Measurements from ENCODE around the gene HHEX. TPM values are rescaled to one million over a fixed set of nuclear protein-coding genes. Genes with fewer than 3 reads are reported as not detected.

Gene HHEX
- total and polyA plus RNA-seq, 4 donors: 16.2 to 42.2 (median 34.2) TPM

DNA sequence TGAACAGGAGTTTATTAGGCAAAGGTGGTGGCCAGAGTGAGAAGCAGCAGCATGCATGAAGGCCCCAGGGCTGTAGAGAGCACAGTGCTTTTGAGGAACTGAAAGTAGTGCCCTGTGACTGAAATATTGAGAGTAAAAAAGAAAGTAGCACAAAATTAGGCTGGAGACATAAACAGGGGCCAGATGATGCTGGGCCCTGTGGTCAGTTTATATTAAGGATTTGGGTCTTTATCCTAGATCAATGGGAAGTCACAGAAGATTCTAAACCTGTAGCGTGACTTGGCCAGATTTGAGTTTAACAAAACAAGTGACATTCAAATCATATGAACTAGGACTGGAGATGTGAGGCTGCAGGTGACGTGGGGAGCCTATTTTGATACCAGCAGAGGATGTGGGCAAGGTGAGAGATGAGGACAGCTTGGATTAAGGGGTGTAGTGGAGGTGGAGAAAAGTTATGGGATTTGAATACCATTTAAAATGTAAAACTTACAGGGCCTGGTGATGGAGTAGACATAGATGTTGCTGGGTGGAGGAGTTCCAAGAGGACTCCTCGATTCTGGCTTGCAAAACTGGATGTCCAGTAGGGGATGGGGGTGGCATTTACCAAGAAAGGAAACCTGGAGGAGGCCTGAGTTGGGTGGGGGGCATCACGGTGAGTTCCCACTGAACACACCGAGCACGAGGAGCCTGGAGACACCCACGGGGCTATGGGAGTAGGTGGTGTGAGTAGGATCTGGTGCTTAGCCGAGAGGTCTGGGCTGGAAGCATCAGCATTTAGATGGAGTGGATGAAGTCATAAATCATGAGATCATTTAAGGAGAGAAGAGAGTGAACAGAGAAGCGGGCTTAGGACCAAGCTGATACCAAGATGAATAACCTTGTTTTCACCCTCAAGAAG lies 52.8 kb downstream of the HHEX start:
- H3K4me3 ChIP-seq (ENCODE audit: low read depth in 1 of 3, low read length in 3 of 3): no peak overlapping the region
- no peak overlapping the region for H3K27ac ChIP-seq (ENCODE audit: low read depth in 1 of 2, low read length in 2 of 2)
- 88% methylated on average over 9 of the region's 9 CpGs for WGBS
- H3K9ac ChIP-seq (ENCODE audit: low read depth in 1 of 2, low read length in 2 of 2): no peak overlapping the region
- no peaks in the 10 kb centered on the region for H3K36me3 ChIP-seq (ENCODE audit: control insufficient read depth in 4 of 4, insufficient read depth in 3 of 4, low read depth in 1 of 4, low read length in 3 of 4)
- DNase-seq (ENCODE audit: low spot score): no peak
- TF ChIP-seq TAF1 (conservative IDR thresholded peaks at IDR 0.05): no peak
- TF ChIP-seq JUND (IDR thresholded peaks at IDR 0.05): no peak
- TF ChIP-seq RXRA (IDR thresholded peaks at IDR 0.05): no peak
- no peak for TF ChIP-seq HNF4A (conservative IDR thresholded peaks at IDR 0.05)
- TF ChIP-seq EGR1 (IDR thresholded peaks at IDR 0.05; ENCODE audit: low read depth in 2 of 2): no peak
- TF ChIP-seq, protein P1, sequence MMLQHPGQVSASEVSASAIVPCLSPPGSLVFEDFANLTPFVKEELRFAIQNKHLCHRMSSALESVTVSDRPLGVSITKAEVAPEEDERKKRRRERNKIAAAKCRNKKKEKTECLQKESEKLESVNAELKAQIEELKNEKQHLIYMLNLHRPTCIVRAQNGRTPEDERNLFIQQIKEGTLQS (IDR thresholded peaks at IDR 0.05): no peak
- no peak for TF ChIP-seq RAD21 (IDR thresholded peaks at IDR 0.05)
- TF ChIP-seq, protein P2, sequence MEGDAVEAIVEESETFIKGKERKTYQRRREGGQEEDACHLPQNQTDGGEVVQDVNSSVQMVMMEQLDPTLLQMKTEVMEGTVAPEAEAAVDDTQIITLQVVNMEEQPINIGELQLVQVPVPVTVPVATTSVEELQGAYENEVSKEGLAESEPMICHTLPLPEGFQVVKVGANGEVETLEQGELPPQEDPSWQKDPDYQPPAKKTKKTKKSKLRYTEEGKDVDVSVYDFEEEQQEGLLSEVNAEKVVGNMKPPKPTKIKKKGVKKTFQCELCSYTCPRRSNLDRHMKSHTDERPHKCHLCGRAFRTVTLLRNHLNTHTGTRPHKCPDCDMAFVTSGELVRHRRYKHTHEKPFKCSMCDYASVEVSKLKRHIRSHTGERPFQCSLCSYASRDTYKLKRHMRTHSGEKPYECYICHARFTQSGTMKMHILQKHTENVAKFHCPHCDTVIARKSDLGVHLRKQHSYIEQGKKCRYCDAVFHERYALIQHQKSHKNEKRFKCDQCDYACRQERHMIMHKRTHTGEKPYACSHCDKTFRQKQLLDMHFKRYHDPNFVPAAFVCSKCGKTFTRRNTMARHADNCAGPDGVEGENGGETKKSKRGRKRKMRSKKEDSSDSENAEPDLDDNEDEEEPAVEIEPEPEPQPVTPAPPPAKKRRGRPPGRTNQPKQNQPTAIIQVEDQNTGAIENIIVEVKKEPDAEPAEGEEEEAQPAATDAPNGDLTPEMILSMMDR (IDR thresholded peaks at IDR 0.05; ENCODE audit: low read depth, low read length, missing input control): no peak
- TF ChIP-seq, protein P3, sequence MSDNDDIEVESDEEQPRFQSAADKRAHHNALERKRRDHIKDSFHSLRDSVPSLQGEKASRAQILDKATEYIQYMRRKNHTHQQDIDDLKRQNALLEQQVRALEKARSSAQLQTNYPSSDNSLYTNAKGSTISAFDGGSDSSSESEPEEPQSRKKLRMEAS (IDR thresholded peaks at IDR 0.05): no peak
- no peak for TF ChIP-seq HNF4G (IDR thresholded peaks at IDR 0.05)
- no peaks in the 10 kb centered on the region for H3K9me3 ChIP-seq (ENCODE audit: control insufficient read depth in 4 of 4, low read length in 3 of 4)
- H3K4me1 ChIP-seq (ENCODE audit: control insufficient read depth in 4 of 4, insufficient read depth in 4 of 4, low read length in 3 of 4): peaks cover 0 to 4% (median 0%) of the 10 kb centered on the region in 4 donors
- H3K27me3 ChIP-seq (ENCODE audit: control insufficient read depth in 4 of 4, insufficient read depth in 4 of 4, low read length in 3 of 4): no peaks in the 10 kb centered on the region

Small RNA genes lying within 50 kb of the gene (small RNA-seq; reads per million reads assigned to genes)
- not detected for gene RF00019
- gene RN7SL644P: not detected

Other genes with a start within 250 kb of the HHEX start
- gene IDE, start 115.9 kb upstream of the HHEX start, total RNA-seq: 10 to 100 TPM; 17.7 to 31.3 TPM
- gene IDE, start 115.9 kb upstream of the HHEX start, polyA plus RNA-seq: 10 to 100 TPM in 1 of 2 donors, 1 to 10 TPM in 1; 9.4 to 12.8 TPM
- 10 to 100 TPM in 1 of 2 donors, under 1 TPM in 1; 0.25 to 29.2 TPM for gene KIF11, start 96.8 kb upstream of the HHEX start, total RNA-seq
- gene KIF11, start 96.8 kb upstream of the HHEX start, polyA plus RNA-seq: under 1 TPM; 0.32 to 0.84 TPM
- 10 to 100 TPM; 10.2 to 35.4 TPM for gene EXOC6, start 158.6 kb downstream of the HHEX start, total RNA-seq
- gene EXOC6, start 158.6 kb downstream of the HHEX start, polyA plus RNA-seq: 1 to 10 TPM; 6.5 to 6.7 TPM